ENCODE results near the gene NCKAP5.

DNA sequence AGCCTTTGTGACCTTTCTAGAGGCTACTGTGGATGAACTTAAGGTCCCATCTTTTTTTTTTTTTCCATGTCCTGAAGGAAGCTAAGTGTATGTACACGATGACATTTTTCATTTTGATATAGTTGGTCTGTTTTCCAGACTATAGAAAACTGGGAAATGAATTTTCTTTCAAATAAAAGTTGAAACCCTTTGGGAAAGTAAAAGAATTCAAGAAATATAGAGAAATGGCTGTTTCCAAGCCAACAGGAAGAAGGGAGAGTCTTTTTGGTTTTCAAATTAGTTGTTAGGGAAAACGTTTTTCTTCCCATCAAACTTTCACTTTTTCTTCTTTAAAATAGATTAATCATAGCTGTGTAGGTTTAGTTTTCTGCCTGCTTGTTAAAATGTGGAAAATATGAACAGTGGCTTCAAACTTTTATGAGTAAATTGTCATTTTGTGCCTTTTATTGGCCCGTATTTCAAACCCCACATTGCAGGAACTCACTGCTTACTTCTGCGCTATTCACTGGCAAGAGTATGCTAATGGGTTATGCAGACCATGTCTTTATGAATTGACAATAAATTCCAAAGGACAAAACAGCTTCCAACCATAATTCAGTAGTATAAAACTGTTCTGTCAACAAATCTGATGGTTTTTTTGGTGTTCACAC lies 870.6 kb downstream of the NCKAP5 start:
- TF ChIP-seq CTCF (IDR thresholded peaks at IDR 0.05) (no peak), EZH2 (IDR thresholded peaks at IDR 0.05; ENCODE audit: borderline replicate concordance, insufficient read depth, low read depth, low read length, poor library complexity, severe bottlenecking) (no peak)
